SK-N-SH treated with all-trans-retinoic acid at 6 μM for 48 hours (cell line): Measurements from ENCODE around the gene TMEM232.

Experiments used
- ATAC-seq: fragments of 200-7000 bp; cut with Tn5 transposase; 3 replicates; pipeline ENCODE4 v1.9.1; 2020; ENCODE audit warnings: mild to moderate bottlenecking, moderate library complexity
- ARNTL ChIP-seq: fragments of 450-650 bp; formaldehyde crosslinking; IDR thresholded peaks from 2 replicates; pipeline ENCODE4 v1.5.0; 2020; ENCODE audit warnings: low read depth, mild to moderate bottlenecking, moderate library complexity, borderline replicate concordance
- BACH2 ChIP-seq: fragments of 250-450 bp; sonication (Bioruptor Pico); IDR thresholded peaks from 2 replicates; pipeline ENCODE4 v1.9.0; 2021; ENCODE audit warnings: mild to moderate bottlenecking, borderline replicate concordance
- ESRRG ChIP-seq: fragments of 250-450 bp; sonication (Bioruptor Pico); IDR thresholded peaks from 2 replicates; pipeline ENCODE4 v1.6.1; 2021; ENCODE audit warnings: mild to moderate bottlenecking
- ISL1 ChIP-seq: fragments of 250-450 bp; sonication (Bioruptor Pico); IDR thresholded peaks from 2 replicates; pipeline ENCODE4 v2.1.2; 2022; ENCODE audit warnings: mild to moderate bottlenecking, moderate library complexity
- OSR1 ChIP-seq: fragments of 250-450 bp; sonication (Bioruptor Pico); IDR thresholded peaks from 2 replicates; pipeline ENCODE4 v1.8.0; 2022; ENCODE audit warnings: moderate library complexity, mild to moderate bottlenecking, inconsistent platforms
- PPARA ChIP-seq: fragments of 250-450 bp; sonication (Bioruptor Pico); IDR thresholded peaks from 2 replicates; pipeline ENCODE4 v1.5.0; 2020; ENCODE audit warnings: mild to moderate bottlenecking, borderline replicate concordance
- RARB ChIP-seq: fragments of 250-450 bp; sonication (Bioruptor Pico); IDR thresholded peaks from 2 replicates; pipeline ENCODE4 v1.8.0; 2021; ENCODE audit warnings: mild to moderate bottlenecking, moderate library complexity
- SNAI2 ChIP-seq: fragments of 250-450 bp; sonication (Bioruptor Pico); IDR thresholded peaks from 2 replicates; pipeline ENCODE4 v1.5.0; 2020; ENCODE audit warnings: mild to moderate bottlenecking, moderate library complexity
- TOX ChIP-seq: fragments of 250-450 bp; sonication (Bioruptor Pico); IDR thresholded peaks from 2 replicates; pipeline ENCODE4 v1.8.0; 2021; ENCODE audit warnings: mild to moderate bottlenecking, moderate library complexity, borderline replicate concordance
- ZC3H10 ChIP-seq: fragments of 250-450 bp; sonication (Bioruptor Pico); IDR thresholded peaks from 2 replicates; pipeline ENCODE4 v1.5.1; 2021; ENCODE audit warnings: mild to moderate bottlenecking, moderate library complexity
- ZFP30 ChIP-seq: fragments of 450-650 bp; formaldehyde crosslinking; IDR thresholded peaks from 2 replicates; pipeline ENCODE4 v1.5.0; 2022; ENCODE audit warnings: mild to moderate bottlenecking, moderate library complexity
- ZNF565 ChIP-seq: fragments of 450-650 bp; formaldehyde crosslinking; conservative IDR thresholded peaks from 2 replicates; pipeline ENCODE4 v1.5.0; 2020; ENCODE audit warnings: low read depth, mild to moderate bottlenecking, moderate library complexity
- ZNF70 ChIP-seq: fragments of 450-650 bp; formaldehyde crosslinking; IDR thresholded peaks from 2 replicates; pipeline ENCODE4 v1.5.0; 2020; ENCODE audit warnings: mild to moderate bottlenecking, moderate library complexity
- ZNF8 ChIP-seq: fragments of 450-650 bp; formaldehyde crosslinking; IDR thresholded peaks from 2 replicates; pipeline ENCODE4 v1.5.0; 2020; ENCODE audit warnings: mild to moderate bottlenecking, moderate library complexity
- TF ChIP-seq, protein P1 (sequence below): fragments of 250-450 bp; sonication (Bioruptor Pico); IDR thresholded peaks from 2 replicates; pipeline ENCODE4 v1.8.0; 2021; ENCODE audit warnings: low read depth, mild to moderate bottlenecking, moderate library complexity, borderline replicate concordance
- TF ChIP-seq, protein P2 (sequence below): fragments of 250-450 bp; sonication (Bioruptor Pico); IDR thresholded peaks from 2 replicates; pipeline ENCODE4 v1.8.0; 2020; ENCODE audit warnings: mild to moderate bottlenecking, moderate library complexity, borderline replicate concordance
- TF ChIP-seq, protein P3 (sequence below): fragments of 250-450 bp; sonication (Bioruptor Pico); IDR thresholded peaks from 2 replicates; pipeline ENCODE4 v1.5.1; 2021; ENCODE audit warnings: mild to moderate bottlenecking, moderate library complexity
- TF ChIP-seq, protein P4 (sequence below): fragments of 250-450 bp; sonication (Bioruptor Pico); IDR thresholded peaks from 2 replicates; pipeline ENCODE4 v1.5.1; 2020; ENCODE audit warnings: low read depth, mild to moderate bottlenecking, moderate library complexity

Gene TMEM232

DNA sequence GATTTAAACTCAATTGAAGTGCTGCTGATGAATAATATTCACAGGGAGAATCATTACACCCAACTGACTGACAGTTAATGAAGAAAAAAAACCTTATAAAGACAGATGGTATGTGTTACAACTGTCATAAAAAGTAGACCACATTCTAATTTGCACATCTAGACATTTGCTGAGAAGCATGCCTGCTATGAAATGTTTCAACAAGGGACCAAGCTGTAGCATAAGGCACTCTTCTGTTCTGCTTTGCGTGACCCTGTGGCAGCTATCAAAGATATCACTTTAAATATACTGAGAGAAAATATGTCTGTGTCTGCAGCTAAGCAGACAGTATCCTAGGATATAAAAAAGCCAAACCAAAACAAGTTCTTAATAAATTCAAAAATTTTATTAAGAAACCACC is 153.7 kb downstream of the TMEM232 start:
- ATAC-seq, result no peak
- TF ChIP-seq, protein P1, sequence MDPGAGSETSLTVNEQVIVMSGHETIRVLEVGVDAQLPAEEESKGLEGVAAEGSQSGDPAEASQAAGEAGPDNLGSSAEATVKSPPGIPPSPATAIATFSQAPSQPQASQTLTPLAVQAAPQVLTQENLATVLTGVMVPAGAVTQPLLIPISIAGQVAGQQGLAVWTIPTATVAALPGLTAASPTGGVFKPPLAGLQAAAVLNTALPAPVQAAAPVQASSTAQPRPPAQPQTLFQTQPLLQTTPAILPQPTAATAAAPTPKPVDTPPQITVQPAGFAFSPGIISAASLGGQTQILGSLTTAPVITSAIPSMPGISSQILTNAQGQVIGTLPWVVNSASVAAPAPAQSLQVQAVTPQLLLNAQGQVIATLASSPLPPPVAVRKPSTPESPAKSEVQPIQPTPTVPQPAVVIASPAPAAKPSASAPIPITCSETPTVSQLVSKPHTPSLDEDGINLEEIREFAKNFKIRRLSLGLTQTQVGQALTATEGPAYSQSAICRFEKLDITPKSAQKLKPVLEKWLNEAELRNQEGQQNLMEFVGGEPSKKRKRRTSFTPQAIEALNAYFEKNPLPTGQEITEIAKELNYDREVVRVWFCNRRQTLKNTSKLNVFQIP (CRISPR knock-in tag), result no peak
- TF ChIP-seq ESRRG (CRISPR knock-in tag) (no peak), ZFP30 (CRISPR knock-in tag) (no peak), OSR1 (no peak), ZNF565 (CRISPR knock-in tag) (no peak), ZNF8 (no peak)
- TF ChIP-seq, protein P2, sequence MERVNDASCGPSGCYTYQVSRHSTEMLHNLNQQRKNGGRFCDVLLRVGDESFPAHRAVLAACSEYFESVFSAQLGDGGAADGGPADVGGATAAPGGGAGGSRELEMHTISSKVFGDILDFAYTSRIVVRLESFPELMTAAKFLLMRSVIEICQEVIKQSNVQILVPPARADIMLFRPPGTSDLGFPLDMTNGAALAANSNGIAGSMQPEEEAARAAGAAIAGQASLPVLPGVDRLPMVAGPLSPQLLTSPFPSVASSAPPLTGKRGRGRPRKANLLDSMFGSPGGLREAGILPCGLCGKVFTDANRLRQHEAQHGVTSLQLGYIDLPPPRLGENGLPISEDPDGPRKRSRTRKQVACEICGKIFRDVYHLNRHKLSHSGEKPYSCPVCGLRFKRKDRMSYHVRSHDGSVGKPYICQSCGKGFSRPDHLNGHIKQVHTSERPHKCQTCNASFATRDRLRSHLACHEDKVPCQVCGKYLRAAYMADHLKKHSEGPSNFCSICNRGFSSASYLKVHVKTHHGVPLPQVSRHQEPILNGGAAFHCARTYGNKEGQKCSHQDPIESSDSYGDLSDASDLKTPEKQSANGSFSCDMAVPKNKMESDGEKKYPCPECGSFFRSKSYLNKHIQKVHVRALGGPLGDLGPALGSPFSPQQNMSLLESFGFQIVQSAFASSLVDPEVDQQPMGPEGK (CRISPR knock-in tag), result no peak

DNA sequence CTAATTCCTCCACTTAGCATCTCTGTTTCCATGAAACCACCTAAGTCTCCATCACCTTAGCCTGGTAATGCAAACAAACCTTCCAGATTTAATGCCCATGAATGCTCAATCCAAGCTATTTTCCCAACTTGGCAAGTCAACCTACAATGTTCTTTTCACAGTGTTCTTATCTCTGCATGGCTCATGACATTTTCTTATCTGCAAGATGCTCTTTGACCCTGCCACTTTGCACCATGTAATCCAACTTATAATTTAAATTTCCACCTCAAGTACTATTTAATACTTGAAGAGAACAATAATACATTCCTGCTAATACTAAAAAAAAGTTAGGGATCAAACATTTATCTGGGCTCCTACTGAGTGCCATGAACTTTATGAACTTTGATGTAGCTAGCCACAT is 164.3 kb downstream of the TMEM232 start:
- TF ChIP-seq ZC3H10 (CRISPR knock-in tag), result no peak
- no peak for ATAC-seq

DNA sequence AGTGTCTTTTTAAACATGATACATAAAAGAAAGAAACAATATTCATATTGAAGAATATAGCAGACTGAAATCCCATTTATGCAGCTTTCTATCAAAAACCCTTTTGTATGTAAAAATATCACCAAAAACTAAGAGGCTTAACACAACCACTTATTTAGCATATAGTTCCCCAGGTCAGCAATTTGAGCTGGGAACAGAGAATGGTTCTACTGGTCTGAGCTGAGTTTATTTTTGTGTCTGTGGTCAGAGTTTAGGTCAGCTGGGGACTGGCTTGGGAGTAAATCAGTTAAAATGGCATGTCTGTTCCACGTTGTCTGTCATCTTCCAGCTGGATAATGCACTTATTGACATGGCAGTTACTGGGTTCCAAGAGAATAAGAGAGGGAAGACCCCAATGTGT is 165.0 kb downstream of the TMEM232 start:
- TF ChIP-seq RARB (CRISPR knock-in tag) (no peak), SNAI2 (CRISPR knock-in tag) (no peak)
- TF ChIP-seq, protein P3, sequence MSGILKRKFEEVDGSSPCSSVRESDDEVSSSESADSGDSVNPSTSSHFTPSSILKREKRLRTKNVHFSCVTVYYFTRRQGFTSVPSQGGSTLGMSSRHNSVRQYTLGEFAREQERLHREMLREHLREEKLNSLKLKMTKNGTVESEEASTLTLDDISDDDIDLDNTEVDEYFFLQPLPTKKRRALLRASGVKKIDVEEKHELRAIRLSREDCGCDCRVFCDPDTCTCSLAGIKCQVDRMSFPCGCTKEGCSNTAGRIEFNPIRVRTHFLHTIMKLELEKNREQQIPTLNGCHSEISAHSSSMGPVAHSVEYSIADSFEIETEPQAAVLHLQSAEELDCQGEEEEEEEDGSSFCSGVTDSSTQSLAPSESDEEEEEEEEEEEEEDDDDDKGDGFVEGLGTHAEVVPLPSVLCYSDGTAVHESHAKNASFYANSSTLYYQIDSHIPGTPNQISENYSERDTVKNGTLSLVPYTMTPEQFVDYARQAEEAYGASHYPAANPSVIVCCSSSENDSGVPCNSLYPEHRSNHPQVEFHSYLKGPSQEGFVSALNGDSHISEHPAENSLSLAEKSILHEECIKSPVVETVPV (CRISPR knock-in tag), result no peak
- TF ChIP-seq, protein P4, sequence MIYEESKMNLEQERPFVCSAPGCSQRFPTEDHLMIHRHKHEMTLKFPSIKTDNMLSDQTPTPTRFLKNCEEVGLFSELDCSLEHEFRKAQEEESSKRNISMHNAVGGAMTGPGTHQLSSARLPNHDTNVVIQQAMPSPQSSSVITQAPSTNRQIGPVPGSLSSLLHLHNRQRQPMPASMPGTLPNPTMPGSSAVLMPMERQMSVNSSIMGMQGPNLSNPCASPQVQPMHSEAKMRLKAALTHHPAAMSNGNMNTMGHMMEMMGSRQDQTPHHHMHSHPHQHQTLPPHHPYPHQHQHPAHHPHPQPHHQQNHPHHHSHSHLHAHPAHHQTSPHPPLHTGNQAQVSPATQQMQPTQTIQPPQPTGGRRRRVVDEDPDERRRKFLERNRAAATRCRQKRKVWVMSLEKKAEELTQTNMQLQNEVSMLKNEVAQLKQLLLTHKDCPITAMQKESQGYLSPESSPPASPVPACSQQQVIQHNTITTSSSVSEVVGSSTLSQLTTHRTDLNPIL (CRISPR knock-in tag), result no peak
- TF ChIP-seq, protein P2 (CRISPR knock-in tag), result no peak
- TF ChIP-seq, all 23 proteins: peak for 0
- no peak for ATAC-seq

DNA sequence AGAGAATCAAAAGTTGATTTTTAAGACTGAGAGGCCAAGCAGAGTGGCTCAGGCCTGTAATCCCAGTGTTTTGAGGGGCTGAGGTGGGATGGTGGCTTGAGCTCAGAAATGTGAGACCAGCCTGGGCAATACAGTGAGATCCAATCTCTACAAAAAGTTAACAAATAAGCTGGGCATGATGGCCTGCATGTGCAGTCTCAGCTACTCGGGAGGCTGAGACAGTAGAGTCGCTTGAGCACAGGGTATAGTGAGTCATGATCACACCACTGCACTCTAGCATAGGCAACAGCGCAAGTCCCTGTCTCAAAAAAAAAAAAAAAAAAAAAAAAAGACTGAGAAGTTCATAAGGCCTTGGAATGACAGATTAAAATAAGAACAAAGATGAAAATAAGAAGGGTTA is 177.2 kb downstream of the TMEM232 start:
- no peak for TF ChIP-seq ARNTL (CRISPR knock-in tag)
- no peak for TF ChIP-seq OSR1
- TF ChIP-seq TOX (CRISPR knock-in tag), result no peak
- TF ChIP-seq ZFP30 (CRISPR knock-in tag), result no peak
- TF ChIP-seq BACH2 (CRISPR knock-in tag), result no peak
- TF ChIP-seq, protein P3 (CRISPR knock-in tag), result no peak
- TF ChIP-seq, protein P2 (CRISPR knock-in tag), result no peak
- TF ChIP-seq ZNF8, result no peak
- TF ChIP-seq RARB (CRISPR knock-in tag), result no peak
- TF ChIP-seq ESRRG (CRISPR knock-in tag), result no peak
- TF ChIP-seq ZC3H10 (CRISPR knock-in tag), result no peak
- no peak for TF ChIP-seq ZNF70 (CRISPR knock-in tag)
- no peak for TF ChIP-seq ISL1 (CRISPR knock-in tag)
- no peak for TF ChIP-seq PPARA (CRISPR knock-in tag)
- ATAC-seq, result no peak
